ENCODE data around the gene TRIM67. TPM values are rescaled to one million over a fixed set of nuclear protein-coding genes. Genes with fewer than 3 reads are reported as not detected.

The TRIM67 gene
- total and polyA plus RNA-seq, 2 donors (not counting 1 experiment from before 2014, with no cell fraction given) = not detected

- DNase-seq (no peak), ATAC-seq (ENCODE audit: low read depth) (no peak)
- intact Hi-C loops (cut with micrococcal nuclease) = no loop called here
- CTCF ChIA-PET = no interaction called here
- POLR2A ChIA-PET = no interaction called here
- Histone ChIP-seq H3K36me3 (replicated peaks in 1 of 2; ENCODE audit: control extremely low read depth in 1 of 2, control insufficient read depth in 1 of 2, extremely low read depth in 1 of 2, insufficient read depth in 2 of 2, low read length in 1 of 2) (no peaks in the 10 kb centered on the region), H3K4me1 (ENCODE audit: control insufficient read depth in 2 of 2, insufficient read depth in 2 of 2, low read length in 2 of 2) (no peaks in the 10 kb centered on the region), H3K4me3 (ENCODE audit: control extremely low read depth in 1 of 5, extremely low read depth in 1 of 5, insufficient read depth in 1 of 5, low read depth in 2 of 5, low read length in 4 of 5) (no peak overlapping the region), H2AFZ (ENCODE audit: insufficient read depth, low read depth, low read length, poor library complexity, severe bottlenecking) (no peak overlapping the region), H4K20me1 (ENCODE audit: control insufficient read depth, insufficient read depth, low read length, poor library complexity, severe bottlenecking) (no peaks in the 10 kb centered on the region), H3K79me2 (ENCODE audit: control insufficient read depth, insufficient read depth, low read length) (no peaks in the 10 kb centered on the region), H3K9ac (ENCODE audit: low read length) (no peak overlapping the region), H3K27me3 (replicated peaks in 1 of 4; ENCODE audit: control extremely low read depth in 1 of 4, control insufficient read depth in 3 of 4, insufficient read depth in 4 of 4, low read length in 3 of 4) (peaks cover 0 to 22% (median 0%) of the 10 kb centered on the region in 4 experiments), H3K4me2 (replicated peaks; ENCODE audit: low read depth, low read length, poor library complexity, severe bottlenecking) (no peak overlapping the region), H3K27ac (ENCODE audit: low read length in 2 of 2) (no peak overlapping the region), H3K9me3 (ENCODE audit: control extremely low read depth in 1 of 3, control insufficient read depth in 2 of 3, insufficient read depth in 1 of 3, low read length in 2 of 3) (no peaks in the 10 kb centered on the region)
- no peak for TF ChIP-seq CTCF (IDR thresholded peaks at IDR 0.05)
- no peaks in the 10 kb centered on the region for H3K9me3 Mint-ChIP-seq (ENCODE audit: insufficient read depth)
- H3K4me3 Mint-ChIP-seq = no peak overlapping the region
- no peak overlapping the region for H3K27ac Mint-ChIP-seq
- 57% methylated on average over 1 of the region's 3 CpGs for WGBS (ENCODE audit: insufficient coverage)
- H3K27me3 Mint-ChIP-seq = peaks cover 41% of the 10 kb centered on the region
- H3K4me1 Mint-ChIP-seq = no peaks in the 10 kb centered on the region
Observed at GRCh38 chr1:231196307-231196706, 34.4 kb downstream of the TRIM67 start.

GRCh38 chr1:231196728-231197127 lies 34.9 kb downstream of the TRIM67 start:
- intact Hi-C loops (cut with micrococcal nuclease) = no loop called here
- WGBS (ENCODE audit: insufficient coverage) = no CpG with 5 or more reads among the region's 2 CpGs
- Histone ChIP-seq H3K27ac (ENCODE audit: low read length in 2 of 2) (no peak overlapping the region), H3K9me3 (ENCODE audit: control extremely low read depth in 1 of 3, control insufficient read depth in 2 of 3, insufficient read depth in 1 of 3, low read length in 2 of 3) (no peaks in the 10 kb centered on the region), H3K9ac (ENCODE audit: low read length) (no peak overlapping the region), H3K36me3 (replicated peaks in 1 of 2; ENCODE audit: control extremely low read depth in 1 of 2, control insufficient read depth in 1 of 2, extremely low read depth in 1 of 2, insufficient read depth in 2 of 2, low read length in 1 of 2) (no peaks in the 10 kb centered on the region), H3K4me3 (ENCODE audit: control extremely low read depth in 1 of 5, extremely low read depth in 1 of 5, insufficient read depth in 1 of 5, low read depth in 2 of 5, low read length in 4 of 5) (no peak overlapping the region), H3K4me2 (replicated peaks; ENCODE audit: low read depth, low read length, poor library complexity, severe bottlenecking) (no peak overlapping the region), H3K79me2 (ENCODE audit: control insufficient read depth, insufficient read depth, low read length) (no peaks in the 10 kb centered on the region), H3K27me3 (replicated peaks in 1 of 4; ENCODE audit: control extremely low read depth in 1 of 4, control insufficient read depth in 3 of 4, insufficient read depth in 4 of 4, low read length in 3 of 4) (peaks cover 0 to 22% (median 0%) of the 10 kb centered on the region in 4 experiments), H3K4me1 (ENCODE audit: control insufficient read depth in 2 of 2, insufficient read depth in 2 of 2, low read length in 2 of 2) (no peaks in the 10 kb centered on the region), H4K20me1 (ENCODE audit: control insufficient read depth, insufficient read depth, low read length, poor library complexity, severe bottlenecking) (no peaks in the 10 kb centered on the region), H2AFZ (ENCODE audit: insufficient read depth, low read depth, low read length, poor library complexity, severe bottlenecking) (no peak overlapping the region)
- no peak for DNase-seq
- no peak overlapping the region for H3K4me3 Mint-ChIP-seq
- H3K27ac Mint-ChIP-seq = no peak overlapping the region
- no peak for ATAC-seq (ENCODE audit: low read depth)
- ChIA-PET CTCF (no interaction called here), POLR2A (no interaction called here)
- peaks cover 40% of the 10 kb centered on the region for H3K27me3 Mint-ChIP-seq
- no peaks in the 10 kb centered on the region for H3K9me3 Mint-ChIP-seq (ENCODE audit: insufficient read depth)
- TF ChIP-seq CTCF (IDR thresholded peaks at IDR 0.05) = no peak
- no peak for TF ChIP-seq EZH2 (IDR thresholded peaks at IDR 0.05; ENCODE audit: borderline replicate concordance, insufficient read depth, low read depth, low read length, poor library complexity, severe bottlenecking)
- H3K4me1 Mint-ChIP-seq = no peaks in the 10 kb centered on the region
